GM03348 (cell line): ENCODE data around the gene IPO11.
A peak's percentile ranks its signal among the peaks of the same experiment; 100 is the strongest.

Experiments
- DNase-seq: peaks from one replicate; pipeline ENCODE4 v3.0.0; 2012; ENCODE audit warnings: low spot score

The IPO11 gene

DNA sequence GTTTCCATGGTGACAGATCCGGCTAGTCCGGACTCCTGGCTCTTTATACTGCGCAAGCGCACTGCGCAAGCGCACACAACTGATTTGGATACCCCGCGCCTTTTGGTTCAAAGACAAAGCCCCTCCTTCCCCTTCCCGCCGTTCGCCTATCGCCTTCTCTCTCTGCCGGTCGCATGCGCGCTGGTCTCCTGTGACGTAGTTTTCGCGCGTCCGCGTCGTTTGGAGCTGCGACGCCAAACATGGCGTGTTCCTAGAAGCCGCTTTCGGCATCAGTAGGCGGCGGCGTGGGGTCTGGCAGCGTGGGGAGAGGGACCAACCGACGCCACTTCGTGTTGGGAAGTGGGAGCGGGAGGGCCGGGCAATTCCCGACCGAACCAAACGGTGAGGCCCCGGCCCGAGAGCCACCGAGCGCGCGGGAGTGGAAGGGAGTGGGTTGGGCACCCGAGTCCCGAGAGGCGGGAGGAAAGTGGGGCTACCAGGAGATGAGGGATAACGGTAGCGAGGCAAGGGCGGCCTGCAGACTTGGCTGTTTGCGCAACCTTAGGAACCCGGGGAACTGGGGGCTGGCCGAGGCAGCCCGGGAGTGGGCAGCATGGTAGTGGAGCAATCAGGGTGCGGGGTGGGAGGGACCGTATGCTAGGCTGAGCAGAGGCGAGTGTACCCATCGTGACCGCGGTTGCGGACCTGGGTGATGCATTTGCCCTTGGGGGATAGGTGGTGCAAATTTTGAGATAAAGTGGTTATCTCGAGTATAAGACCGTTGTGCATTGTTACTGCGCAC lies at the start of gene IPO11:
TSS of gene IPO11 (plus strand) at position 215 of the 781 bp plus-strand sequence. CDS start 24,517 bp downstream, outside the sequence.
- DNase-seq = peak; percentile 96

DNA sequence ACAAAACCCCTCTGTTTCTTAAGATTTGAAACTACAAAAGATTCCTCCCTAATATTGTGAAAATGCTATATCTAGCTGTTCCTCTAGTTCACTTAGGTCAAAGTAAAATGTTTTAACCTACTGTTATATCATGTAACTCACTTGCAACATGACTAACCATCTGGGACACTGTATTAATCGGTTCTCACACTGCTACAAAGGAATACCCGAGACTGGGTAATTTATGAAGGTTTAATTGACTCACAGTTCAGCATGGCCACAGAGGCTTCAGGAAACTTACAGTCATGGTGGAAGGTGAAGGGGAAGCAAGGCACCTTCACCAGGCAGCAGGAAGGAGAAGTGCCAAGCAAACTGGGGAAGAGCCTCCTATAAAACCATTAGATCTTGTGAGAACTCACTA lies 43.5 kb upstream of the IPO11 start:
- no peak for DNase-seq

DNA sequence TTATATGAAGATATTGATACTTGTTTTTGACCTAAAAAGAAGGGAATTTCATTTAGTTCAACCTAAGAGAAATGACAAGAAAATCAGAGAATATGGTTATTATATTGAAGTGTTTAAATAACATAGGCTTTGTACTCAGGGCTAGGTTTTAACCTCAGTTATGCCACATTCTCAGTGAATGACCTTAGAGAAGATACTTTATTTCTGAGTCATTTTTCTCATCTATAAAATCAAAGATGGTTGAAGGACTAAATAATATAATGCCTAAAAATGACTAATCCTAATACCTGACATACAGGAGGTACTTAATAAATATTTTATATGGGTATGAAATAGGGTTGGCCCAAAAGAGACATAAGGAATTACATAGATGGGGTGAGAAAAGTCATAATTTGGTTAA lies 41.2 kb upstream of the IPO11 start:
- no peak for DNase-seq

DNA sequence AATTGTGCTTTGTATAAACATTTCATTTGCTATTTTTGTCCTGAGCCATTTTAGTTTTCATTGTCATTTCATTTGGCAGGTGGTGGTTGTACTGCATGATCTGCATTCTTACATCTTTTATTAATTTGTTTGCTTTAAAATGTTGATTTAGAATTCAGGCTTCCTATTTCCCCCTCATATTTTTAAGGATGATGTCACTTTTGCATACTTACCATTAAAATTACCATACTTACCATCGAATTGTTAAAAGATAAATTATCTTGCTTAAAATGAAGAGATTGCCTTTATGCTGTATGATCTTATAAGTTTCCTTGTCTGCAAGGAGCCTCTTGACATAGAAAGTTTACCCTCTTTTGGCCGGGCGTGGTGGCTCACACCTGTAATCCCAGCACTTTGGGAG lies 40.0 kb upstream of the IPO11 start:
- DNase-seq = no peak

DNA sequence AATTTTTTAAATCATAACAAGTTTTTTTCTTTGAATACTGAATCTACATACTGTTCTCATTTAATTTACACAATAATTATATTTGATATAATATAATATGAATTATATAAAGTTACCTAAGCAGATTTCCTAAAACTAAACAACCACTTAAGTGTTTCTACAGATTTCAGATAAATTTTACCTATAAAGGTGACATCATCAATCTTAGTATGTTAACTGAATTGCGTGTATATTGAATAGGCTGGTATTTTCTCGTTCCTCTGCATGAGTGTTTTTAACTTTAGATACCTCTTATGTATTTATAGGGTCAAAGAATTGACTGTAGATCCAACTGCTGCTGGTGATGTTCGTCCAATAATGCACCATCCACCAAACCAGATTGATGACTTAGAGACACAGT lies 39.2 kb upstream of the IPO11 start:
- DNase-seq = no peak

DNA sequence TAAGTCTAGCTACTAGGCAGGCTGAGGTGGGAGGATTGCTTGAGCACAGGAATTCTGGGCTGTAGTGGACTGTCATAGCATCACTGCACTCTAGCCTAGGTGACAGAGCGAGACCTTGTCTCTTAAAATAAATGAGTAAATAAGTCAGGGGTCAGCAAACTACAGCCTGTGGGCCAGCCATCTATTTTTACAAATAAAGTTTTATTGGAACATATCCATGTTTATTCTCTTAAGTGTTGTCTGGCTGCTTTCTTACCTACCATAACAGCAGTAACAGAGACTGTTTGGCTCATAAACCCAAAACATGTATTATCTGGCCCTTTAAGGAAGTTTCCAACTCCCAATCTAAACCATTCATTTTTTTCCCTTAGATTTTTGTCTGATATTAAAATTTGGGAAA lies 38.5 kb upstream of the IPO11 start:
- no peak for DNase-seq

DNA sequence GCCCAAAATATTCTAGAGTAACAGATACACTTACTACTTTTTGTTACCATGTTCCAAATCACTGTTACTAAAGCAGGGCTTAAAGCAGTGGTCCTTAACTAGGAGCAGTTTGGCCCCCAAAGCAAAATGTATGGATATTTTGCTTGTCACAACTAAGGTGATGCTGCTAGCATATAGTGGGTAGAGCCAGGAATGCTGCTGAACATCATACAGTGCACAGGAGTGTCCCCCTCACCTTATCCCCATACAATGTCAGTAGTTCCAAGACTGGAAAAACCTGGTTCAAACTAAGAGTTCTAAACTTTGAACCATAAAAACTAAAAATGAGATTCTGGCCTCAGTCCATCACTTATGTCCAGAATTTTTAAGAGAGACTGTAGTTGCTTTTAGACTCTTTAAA lies 36.9 kb upstream of the IPO11 start:
- DNase-seq = no peak

DNA sequence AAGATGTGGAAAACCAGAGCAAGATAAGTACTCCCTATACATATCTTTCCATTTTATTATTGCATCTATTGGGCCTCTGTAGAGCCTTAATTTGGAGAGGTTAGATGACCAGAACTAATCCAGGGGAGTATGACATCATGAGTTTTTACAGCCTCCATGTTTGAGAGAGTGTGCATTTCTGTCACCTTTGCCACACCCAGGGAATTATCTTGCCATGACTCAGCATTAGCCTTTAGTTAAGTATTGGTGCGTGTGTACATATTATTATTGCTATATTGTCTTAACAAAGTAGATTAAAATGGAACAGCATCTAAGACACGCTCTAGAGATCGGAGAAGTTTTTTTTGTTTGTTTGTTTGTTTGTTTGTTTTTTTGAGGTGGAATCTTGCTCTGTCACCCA lies 36.5 kb upstream of the IPO11 start:
- DNase-seq = no peak

DNA sequence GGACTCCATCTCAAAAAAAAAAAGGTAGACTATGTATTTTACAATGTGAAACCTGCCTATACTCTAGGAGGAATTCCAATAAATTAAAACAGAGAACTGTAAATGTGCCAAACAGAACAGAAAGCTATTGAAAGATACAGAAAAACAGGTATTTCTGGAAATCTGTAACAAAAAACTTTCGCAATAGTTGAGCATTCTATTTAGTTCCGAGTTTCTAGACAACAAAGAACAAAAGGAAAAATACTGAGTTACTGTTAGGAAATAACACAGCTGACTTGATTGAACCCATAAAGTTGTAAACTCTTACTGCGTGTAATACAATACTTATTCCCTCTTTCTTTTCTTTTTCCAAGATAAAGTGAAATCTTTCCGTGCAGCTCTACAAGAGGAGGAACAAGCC lies 27.4 kb upstream of the IPO11 start:
- no peak for DNase-seq

DNA sequence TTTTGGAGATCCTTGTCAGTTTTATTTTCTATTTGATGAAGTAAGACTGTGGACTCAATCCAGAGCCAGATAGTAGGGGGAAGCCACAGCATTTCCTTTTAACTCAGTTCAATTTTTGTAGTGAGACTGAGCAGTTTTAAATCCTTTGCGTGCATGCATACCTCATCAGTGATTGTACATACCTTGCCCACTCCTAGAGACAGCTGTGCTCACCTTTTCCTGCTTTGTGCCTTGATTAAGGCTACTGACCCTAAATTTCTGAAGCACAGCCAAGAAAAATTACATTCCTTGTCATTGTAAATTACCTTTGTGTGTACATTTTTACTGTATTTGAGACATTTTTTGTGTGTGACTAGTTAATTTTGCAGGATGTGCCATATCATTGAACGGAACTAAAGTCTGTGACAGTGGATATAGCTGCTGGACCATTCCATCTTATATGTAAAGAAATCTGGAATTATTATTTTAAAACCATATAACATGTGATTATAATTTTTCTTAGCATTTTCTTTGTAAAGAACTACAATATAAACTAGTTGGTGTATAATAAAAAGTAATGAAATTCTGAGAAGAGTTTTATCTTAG lies 26.7 kb upstream of the IPO11 start:
- DNase-seq = no peak

DNA sequence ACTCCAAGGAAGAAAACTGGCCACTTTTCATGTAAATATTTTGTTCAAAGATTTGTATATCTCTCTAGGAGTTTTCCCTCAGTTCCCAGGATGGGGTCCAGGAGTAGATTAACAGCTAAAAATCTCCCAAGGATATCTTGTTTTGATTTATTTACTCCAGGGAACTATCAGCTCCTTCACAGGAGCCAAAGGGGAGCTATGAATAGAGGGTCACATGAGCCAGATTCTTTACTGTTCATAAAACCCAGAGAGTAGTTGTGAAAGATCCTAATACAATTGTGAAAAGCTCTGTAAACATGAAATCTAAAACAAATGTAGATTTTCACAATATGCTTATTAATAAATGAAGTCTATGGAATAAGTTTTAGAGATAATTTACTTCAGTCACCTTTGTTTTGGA lies 25.7 kb upstream of the IPO11 start:
- no peak for DNase-seq

DNA sequence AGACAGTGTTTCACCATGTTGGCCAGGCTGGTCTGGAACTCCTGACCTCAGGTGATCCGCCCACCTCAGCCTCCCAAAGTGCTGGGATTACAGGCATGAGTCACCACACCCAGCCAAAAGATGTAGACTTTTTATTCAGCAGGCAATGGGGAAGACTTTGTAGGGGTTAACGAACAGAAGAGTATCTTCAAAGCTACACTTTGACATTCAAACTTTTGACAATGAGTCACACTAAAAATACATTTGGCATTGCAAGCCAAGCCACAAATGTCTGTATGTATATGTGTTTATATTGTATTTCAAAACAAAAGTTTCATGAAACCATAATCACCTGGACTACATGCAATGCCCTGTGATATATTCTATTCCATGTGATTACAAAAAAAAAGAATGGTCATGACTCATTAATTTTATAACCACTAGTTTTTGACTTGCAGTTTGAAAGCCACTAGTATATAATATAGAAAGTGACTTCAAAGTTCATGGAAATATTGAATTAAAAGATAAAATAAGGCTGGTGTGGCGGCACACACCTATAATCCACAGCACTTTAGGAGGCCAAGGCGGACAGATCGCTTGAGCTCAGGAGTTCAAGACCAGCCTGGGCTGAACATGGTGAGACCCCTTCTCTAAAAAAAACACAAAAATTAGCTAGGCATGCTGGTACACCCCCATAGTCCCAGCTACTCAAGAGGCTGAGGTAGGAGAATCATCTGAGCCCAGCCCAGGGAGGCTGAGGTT lies 17.2 kb upstream of the IPO11 start:
- DNase-seq = no peak

DNA sequence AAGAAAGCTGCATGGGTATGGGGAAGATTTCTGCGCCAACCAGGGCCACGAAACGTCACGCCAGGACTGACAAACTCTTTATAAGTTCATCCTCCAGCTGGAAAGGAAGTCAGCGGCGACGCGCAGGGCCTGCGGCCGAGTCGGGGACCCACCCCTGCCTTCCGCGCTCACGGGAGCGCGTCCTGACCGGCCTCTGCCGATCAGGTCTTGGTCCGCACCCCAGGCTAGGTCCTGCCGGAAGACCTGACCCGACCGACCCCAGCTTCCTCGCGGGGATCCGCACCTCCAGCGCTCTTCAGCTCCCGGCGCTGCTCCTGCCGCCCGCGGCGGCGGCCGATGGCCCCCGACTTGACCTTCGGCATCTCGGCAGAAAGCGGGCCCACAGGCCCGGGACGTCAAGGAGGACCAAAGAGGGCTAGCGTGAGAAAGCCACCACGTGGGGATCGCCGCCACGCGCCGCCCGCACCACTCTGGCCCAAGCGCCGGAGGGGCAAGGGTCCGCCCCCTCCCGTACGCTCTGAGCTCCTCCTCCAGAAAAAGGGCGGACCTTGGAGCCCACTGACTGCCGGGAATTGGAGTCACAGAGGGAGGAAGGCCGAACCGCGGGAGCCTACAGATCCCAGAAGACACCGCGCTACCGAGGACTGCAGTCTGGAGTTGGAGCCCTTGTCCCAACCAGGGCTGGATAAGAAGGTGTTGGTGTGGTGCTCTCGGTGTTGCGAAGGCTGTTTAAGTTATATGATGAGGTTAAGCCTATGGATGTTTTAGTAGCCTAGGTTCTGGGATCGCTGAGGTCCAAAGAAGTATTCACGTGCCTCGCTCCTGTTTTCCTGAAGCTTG lies 8.9 kb upstream of the IPO11 start, which contains the start of gene DIMT1:
TSS of gene DIMT1 (minus strand) at position 495 of the 840 bp plus-strand sequence. CDS start at position 362, 133 bp downstream.
- peak; percentile 96 for DNase-seq

DNA sequence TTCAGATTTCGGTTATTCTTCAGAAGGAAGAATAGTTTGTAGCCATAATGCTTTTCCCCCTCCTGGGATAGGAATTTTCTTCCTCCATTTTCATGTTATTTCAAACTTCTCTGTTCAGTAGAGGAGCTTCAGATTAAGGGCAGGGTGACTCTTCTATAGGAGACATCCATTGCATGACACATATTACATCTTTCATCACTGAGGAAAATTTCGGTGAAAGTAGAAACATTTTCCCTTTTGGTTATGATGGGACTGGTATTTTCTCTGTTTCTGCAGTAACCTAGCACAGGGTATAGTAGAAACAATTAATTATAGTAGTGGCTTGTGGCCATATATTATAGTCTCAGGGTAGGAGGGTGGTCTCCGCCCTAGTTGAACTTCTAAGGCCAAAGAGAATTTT lies 1.1 kb downstream of the IPO11 start:
- DNase-seq = no peak

DNA sequence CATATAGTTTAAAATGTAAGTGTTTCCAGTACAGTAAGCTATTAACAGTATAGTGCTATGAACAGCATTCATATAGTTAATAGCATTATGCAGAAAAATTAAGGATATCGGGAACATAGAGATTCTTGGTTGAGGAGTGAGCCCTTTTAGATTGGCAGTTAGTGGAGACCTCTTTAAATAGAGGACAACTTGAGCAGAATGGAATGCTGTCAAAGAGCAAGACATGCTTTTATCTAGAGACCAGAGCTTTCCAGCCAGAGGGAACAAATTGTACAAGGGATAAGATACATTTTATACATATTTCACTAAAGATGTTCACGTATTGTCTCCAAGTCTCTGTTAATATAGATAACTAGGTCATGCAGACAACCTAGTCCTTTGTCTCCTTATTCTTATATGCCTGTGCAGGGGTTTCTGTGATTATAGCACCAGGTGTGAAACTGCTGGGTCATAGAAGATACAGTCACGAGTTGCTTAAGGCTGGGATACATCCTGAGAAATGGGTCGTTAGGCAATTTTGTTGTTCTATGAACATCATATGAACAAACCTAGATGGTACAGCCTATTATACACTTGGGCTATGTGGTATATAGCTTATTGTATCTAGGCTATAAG lies 6.0 kb downstream of the IPO11 start:
- no peak for DNase-seq

DNA sequence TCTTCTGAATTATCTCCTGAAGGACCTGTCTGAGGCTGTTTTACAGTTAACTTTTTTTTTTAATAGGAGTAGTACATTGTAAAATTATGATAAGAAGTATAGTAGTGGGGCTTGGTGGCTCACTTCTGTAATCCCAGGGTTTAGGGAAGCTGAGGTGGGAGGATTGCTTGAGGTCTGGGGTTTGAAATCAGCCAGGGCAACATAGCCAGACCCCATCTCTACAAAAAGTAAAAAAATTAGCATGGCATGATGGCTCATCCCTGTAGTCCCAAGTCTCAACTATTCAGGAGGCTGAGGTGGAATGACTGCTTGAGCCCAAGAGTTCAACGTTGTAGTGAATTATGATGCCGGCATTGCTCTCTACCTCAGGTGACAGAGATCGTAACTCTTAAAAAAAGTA lies 7.0 kb downstream of the IPO11 start:
- no peak for DNase-seq

DNA sequence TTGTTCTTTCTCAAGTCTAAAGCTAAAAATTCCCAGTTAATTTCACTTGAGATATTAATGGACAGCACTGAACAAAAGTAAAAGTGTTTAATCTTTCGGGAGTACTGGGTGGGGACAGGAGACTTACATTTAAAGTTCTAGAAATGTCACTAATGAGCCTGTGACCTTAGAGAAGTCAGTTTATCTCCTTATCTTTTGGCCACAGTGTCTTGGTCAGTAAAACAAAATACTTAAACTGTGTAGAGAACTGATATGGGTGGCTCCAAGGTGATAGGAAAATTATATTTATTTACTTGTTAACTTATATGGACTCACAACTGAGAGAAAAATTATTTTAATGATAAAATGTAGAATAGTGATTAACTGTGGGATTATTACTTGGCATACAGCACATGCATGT lies 8.9 kb downstream of the IPO11 start:
- DNase-seq = no peak

DNA sequence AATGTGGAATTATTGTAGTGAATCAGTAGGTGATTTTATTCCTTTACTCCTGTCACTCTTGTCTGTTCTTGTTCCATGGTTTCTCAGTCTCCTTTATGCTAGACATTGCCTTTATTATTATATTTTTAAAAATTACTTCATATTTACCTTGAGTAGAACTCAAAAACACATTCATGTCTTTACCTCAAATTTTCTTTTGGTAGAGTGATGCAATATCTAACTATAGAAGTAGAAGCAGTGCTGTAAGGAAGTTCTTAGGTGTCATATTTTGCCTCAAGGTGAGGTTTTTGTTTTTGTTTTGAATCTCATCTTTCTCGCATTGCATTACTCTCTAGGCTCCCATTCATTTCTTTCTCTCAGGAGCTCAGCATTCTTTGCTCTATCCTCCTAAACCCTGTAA lies 12.2 kb downstream of the IPO11 start:
- DNase-seq = no peak

DNA sequence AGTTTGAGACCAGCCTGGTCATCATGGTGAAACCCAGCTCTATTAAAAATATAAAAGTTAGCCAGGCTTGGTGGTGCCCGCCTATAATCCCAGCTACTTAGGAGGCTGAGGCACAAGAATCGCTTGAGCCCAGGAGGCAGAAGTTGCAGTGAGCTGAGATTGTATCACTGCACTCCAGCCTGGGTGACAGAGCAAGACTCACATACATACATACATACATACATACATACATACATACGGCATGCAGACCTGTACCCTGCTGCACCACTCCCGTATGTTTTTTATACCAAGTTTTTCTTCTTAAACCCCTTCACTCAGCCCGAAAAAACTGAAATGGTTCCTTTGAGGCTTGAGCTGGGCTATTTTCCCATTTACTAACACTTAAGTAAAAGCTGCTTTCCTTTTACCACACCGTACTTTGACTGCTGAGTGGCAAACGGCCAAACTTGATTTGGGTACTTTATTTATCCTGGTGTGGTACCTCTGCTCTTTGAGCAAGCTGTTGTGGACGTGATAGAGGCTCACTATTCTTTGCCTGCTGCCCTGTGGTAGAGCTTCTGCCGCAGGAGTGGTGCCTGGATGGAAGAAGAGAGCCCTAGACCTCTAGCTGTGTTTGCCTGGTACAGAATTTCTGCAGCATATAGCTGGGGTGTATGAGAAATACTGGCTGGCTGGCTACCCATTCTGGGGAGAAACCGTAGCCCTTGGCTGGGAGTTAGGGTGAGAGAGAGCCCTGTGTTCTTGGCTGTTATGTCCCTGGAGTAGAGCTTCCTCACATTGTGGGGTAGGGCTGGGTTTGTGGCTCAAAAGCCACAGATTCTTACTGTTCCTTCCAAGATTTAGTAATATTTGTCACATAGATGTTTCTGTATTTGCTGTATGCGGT lies 19.4 kb downstream of the IPO11 start:
- DNase-seq = peak; percentile 18

DNA sequence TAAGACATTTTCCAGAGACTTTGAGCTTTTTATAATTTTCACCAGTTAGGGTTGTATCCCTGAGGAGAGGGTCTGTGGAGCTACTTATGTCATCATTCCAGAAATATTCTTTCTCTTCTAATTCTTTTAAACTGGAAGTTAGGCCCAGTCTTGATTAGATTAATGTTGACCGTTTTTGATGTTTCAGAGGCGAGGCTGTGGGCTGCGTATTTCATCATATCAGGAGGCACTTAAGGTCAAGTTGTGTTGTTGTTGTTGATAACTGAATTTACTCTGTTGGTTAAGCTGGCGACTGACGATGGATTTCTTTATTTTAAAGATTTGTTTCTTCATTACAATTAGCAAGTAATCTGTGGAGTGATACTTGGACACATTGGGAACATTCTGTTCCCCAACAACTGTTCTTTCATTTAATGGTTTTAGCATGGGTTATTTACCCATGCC lies 20.1 kb downstream of the IPO11 start:
- DNase-seq = no peak

DNA sequence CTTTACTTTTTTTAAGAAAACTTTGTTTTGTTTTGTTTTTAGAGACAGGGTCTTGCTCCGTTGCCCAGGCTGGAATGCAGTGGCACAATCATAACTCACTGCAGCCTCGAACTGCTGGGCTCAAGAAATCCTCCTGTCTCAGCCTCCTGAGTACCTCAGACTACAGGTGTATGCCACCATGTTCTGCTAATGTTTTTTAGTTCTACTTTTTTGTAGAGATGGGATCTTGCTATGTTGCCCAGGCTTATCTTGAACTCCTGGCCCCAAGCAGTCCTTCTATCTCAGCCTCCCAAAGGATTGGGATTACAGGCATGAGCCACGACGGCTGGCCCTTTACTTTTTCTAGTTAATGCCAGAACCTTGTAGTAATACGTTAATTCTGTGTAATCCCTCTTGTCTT lies 36.0 kb downstream of the IPO11 start:
- DNase-seq = no peak
